ENCODE data around the gene SIRPD. TPM values are rescaled to one million over a fixed set of nuclear protein-coding genes. Genes with fewer than 3 reads are reported as not detected.
"Not testable (repeated sequence)": the region's sequence is repeated elsewhere in the genome, so short reads cannot be mapped to it uniquely, and the experiment has no call there.

SIRPD gene
- total RNA-seq, 1 experiment from 2014 or later: not detected

- intact Hi-C loops (cut with micrococcal nuclease): no loop called here
- Mint-ChIP-seq H3K4me1 (ENCODE audit: insufficient read depth, unreplicated experiment) (peaks cover 35% of the 10 kb centered on the region), H3K27me3 (ENCODE audit: insufficient read depth, unreplicated experiment) (no peaks in the 10 kb centered on the region), H3K27ac (ENCODE audit: low read depth, unreplicated experiment) (peak overlapping the region; percentile 84), H3K4me3 (ENCODE audit: unreplicated experiment) (peak overlapping the region; percentile 10), H3K9me3 (ENCODE audit: unreplicated experiment) (no peaks in the 10 kb centered on the region), H3K36me3 (ENCODE audit: insufficient read depth, unreplicated experiment) (no peaks in the 10 kb centered on the region)
- TF ChIP-seq, protein P1, sequence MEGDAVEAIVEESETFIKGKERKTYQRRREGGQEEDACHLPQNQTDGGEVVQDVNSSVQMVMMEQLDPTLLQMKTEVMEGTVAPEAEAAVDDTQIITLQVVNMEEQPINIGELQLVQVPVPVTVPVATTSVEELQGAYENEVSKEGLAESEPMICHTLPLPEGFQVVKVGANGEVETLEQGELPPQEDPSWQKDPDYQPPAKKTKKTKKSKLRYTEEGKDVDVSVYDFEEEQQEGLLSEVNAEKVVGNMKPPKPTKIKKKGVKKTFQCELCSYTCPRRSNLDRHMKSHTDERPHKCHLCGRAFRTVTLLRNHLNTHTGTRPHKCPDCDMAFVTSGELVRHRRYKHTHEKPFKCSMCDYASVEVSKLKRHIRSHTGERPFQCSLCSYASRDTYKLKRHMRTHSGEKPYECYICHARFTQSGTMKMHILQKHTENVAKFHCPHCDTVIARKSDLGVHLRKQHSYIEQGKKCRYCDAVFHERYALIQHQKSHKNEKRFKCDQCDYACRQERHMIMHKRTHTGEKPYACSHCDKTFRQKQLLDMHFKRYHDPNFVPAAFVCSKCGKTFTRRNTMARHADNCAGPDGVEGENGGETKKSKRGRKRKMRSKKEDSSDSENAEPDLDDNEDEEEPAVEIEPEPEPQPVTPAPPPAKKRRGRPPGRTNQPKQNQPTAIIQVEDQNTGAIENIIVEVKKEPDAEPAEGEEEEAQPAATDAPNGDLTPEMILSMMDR (IDR thresholded peaks at IDR 0.05; ENCODE audit: unreplicated experiment): no peak
- BruUV-seq (replicated peaks): no TSS peak
- POLR2A ChIA-PET: interaction anchor here (0.7 to 5.3 kb wide), 16 partner anchors 9 to 595 kb away, joined by 3 to 108 read pairs (median 6); partner anchors contain the start of genes NSFL1C, SDCBP2 and SIRPB2
- CTCF ChIA-PET: interaction anchor here (0.7 to 4.9 kb wide), 12 partner anchors 10 to 277 kb away, joined by 3 to 53 read pairs (median 6); partner anchors contain the start of genes NSFL1C and SDCBP2
- peak; percentile 79 for DNase-seq (ENCODE audit: unreplicated experiment)
Measured at GRCh38 chr20:1499528-1500420, 57.7 kb downstream of the SIRPD start.

DNA sequence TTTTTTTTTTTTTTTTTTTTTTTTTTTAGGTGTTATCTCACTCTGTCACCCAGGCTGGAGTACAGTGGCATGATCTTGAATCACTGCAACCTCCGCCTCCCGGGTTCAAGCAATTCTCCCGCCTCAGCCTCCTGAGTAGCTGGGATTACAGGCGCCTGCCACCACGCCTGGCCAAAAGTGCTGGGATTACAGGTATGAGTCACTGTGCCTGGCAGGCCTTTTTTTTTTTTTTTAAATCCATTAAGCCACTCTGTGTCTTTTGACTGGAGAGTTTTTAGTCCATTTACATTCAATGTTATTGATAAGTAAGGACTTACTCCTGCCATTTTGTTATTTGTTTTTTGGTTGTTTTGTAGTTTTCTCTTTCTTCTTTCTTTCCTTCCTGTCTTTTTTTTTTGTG is 60.1 kb downstream of the SIRPD start:
- intact Hi-C loops (cut with micrococcal nuclease); H3K36me3 Mint-ChIP-seq (ENCODE audit: insufficient read depth, unreplicated experiment); H3K27me3 Mint-ChIP-seq (ENCODE audit: insufficient read depth, unreplicated experiment); H3K4me3 Mint-ChIP-seq (ENCODE audit: unreplicated experiment); BruUV-seq (replicated peaks); H3K9me3 Mint-ChIP-seq (ENCODE audit: unreplicated experiment); H3K27ac Mint-ChIP-seq (ENCODE audit: low read depth, unreplicated experiment): not testable (repeated sequence)
- peaks cover 24% of the 10 kb centered on the region for H3K4me1 Mint-ChIP-seq (ENCODE audit: insufficient read depth, unreplicated experiment)
- ChIA-PET CTCF (interaction anchor here (1.0 to 4.9 kb wide), 5 partner anchors 8 to 30 kb away, joined by 3 to 53 read pairs (median 4); partner anchors contain the start of gene NSFL1C), POLR2A (interaction anchor here (0.6 to 5.3 kb wide), 6 partner anchors 8 to 1881 kb away, joined by 3 to 108 read pairs (median 6); partner anchors contain the start of genes NSFL1C and SIRPB2)
- DNase-seq (ENCODE audit: unreplicated experiment): peak; percentile 43

DNA sequence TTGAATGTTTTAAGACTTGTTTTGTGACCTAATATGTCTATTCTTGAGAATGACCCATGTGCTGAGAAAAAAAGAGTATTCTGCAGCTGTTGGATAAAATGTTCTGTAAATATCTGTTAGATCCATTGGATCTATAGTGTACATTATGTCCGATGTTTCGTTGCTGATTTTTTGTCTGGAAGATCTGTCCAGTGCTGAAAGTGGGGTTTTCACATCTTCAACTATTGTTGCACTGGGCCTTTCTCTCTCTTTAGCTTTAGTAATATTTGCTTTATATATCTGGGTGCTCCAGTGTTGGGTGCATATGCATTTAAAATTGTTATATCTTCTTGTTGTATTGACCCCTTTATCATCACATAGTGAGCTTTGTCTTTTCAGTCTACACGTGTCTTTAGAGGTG is 60.6 kb downstream of the SIRPD start:
- Mint-ChIP-seq H3K27ac (ENCODE audit: low read depth, unreplicated experiment) (no peak overlapping the region), H3K9me3 (ENCODE audit: unreplicated experiment) (no peaks in the 10 kb centered on the region), H3K36me3 (ENCODE audit: insufficient read depth, unreplicated experiment) (no peaks in the 10 kb centered on the region), H3K27me3 (ENCODE audit: insufficient read depth, unreplicated experiment) (no peaks in the 10 kb centered on the region), H3K4me3 (ENCODE audit: unreplicated experiment) (no peak overlapping the region), H3K4me1 (ENCODE audit: insufficient read depth, unreplicated experiment) (peaks cover 24% of the 10 kb centered on the region)
- no peak for DNase-seq (ENCODE audit: unreplicated experiment)
- BruUV-seq (replicated peaks): no TSS peak
- intact Hi-C loops (cut with micrococcal nuclease): no loop called here
- TF ChIP-seq, protein P1 (IDR thresholded peaks at IDR 0.05; ENCODE audit: unreplicated experiment): no peak
- CTCF ChIA-PET: interaction anchor here (1.0 to 4.9 kb wide), 5 partner anchors 8 to 29 kb away, joined by 3 to 53 read pairs (median 4); partner anchors contain the start of gene NSFL1C
- POLR2A ChIA-PET: interaction anchor here (1.1 to 5.3 kb wide), 3 partner anchors 12 to 28 kb away, joined by 5 to 107 read pairs (median 6); partner anchors contain the start of gene NSFL1C

- ChIA-PET POLR2A (interaction anchor here (1.1 kb wide), 1 partner anchor 9 kb away, joined by 4 read pairs; no protein-coding TSS in a partner anchor), CTCF (interaction anchor here (0.6 to 4.2 kb wide), 5 partner anchors 9 to 20 kb away, joined by 3 to 34 read pairs (median 4); no protein-coding TSS in a partner anchor)
- no TSS peak for BruUV-seq (replicated peaks)
- H3K27ac Mint-ChIP-seq (ENCODE audit: low read depth, unreplicated experiment): no peak overlapping the region
- TF ChIP-seq, protein P1 (IDR thresholded peaks at IDR 0.05; ENCODE audit: unreplicated experiment): no peak
- H3K36me3 Mint-ChIP-seq (ENCODE audit: insufficient read depth, unreplicated experiment): no peaks in the 10 kb centered on the region
- no peak for DNase-seq (ENCODE audit: unreplicated experiment)
- intact Hi-C loops (cut with micrococcal nuclease): no loop called here
- no peak overlapping the region for H3K4me3 Mint-ChIP-seq (ENCODE audit: unreplicated experiment)
- H3K4me1 Mint-ChIP-seq (ENCODE audit: insufficient read depth, unreplicated experiment): peaks cover 19% of the 10 kb centered on the region
- no peaks in the 10 kb centered on the region for H3K9me3 Mint-ChIP-seq (ENCODE audit: unreplicated experiment)
- no peaks in the 10 kb centered on the region for H3K27me3 Mint-ChIP-seq (ENCODE audit: insufficient read depth, unreplicated experiment)
Measured at GRCh38 chr20:1494436-1494835, 63.1 kb downstream of the SIRPD start.
